NCI-H446 treated with DMSO at 0.1 percent for 48 hours (cell line): ENCODE measurements around the gene NVL.
"Not testable (repeated sequence)": the region's sequence is repeated elsewhere in the genome, so short reads cannot be mapped to it uniquely, and the experiment has no call there.

Source experiments
- DNase-seq: peaks from one replicate; lab custom pipeline; 2025; lab: John Stamatoyannopoulos, UW

Gene NVL

DNA sequence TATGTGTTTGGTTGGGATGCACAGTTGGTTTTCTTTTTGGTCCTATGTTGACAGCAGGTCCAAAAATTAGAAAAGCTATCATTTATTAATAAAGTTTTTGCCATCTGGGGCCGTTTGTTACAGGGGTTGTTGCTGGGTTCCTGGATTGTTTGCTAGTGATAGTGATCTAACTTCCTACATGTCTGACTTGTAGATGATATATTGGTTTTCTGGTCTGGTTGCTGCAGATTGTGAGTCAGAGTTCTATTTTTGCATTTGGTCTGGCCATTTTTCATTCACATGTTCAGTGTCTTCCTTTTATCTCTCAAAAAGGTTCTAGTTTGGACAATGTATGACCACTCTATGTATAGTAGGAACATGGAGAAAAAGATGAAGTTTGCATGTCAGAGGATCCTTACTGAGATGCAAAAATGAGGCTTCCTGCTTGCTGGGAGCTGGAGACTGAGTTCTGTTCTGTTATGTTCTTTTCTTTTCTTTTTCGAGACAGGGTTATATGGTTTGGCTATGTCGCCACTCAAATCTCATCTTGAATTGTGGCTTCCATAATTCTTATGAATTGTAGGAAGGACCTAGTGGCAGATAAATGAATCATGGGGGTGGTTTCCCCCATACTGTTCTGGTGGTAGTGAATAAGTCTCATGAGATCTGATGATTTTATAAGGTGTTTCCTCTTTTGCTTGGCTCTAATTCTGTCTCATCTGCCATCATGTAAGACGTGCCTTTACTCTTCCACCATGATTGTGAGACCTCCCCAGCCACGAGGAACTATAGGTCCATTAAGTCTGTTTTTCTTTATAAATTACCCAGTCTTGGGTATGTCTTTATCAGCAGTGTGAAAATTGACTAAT, 4.2 kb upstream of the NVL start:
- DNase-seq: no peak

DNA sequence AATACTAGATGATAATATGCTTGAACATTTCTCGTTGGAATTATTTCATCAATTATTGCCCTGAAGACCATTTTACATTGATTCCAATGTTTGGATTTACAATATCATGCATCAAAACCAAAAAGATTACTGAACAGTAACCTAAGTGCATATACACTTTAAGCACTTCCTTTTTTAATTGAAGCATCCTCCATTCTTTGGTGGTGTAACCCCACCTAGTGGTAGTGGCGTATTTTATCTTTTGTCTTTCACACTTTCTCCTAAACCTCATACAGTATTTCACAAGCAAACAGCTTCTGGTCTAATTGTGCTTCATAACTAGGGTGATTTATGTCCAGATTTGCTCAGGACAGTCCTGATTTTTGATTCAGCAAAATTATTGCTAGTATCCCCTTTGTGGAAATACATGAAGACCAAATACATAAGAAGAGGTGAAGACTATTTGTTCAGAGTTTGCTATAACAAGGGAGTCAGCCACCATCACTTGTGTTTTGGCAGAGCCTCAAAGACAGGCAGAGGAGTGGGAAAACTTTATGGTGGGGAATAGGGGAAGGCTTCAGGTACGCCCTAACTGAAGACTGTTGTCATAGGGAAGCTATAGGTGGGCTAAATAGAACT, 3.4 kb upstream of the NVL start:
- DNase-seq: peak; percentile 45

DNA sequence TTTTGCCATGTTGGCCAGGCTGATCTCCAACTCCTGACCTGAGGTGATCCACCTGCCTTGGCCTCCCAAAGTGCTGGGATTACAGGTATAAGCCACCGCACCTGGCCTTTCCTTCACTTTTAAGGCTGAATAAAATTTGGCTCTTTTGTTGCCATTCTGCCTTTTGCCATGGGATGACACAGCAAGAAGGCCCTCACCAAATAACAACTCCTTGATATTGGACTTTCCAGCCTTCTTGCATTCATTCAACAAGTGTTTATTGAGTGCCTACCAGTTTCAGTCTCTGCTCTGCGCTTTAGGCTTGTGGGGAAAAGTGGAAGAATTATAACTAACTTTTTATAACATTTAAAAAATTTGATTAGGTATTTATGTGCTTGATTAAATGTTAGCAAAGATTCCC, 1.9 kb upstream of the NVL start:
- no peak for DNase-seq

DNA sequence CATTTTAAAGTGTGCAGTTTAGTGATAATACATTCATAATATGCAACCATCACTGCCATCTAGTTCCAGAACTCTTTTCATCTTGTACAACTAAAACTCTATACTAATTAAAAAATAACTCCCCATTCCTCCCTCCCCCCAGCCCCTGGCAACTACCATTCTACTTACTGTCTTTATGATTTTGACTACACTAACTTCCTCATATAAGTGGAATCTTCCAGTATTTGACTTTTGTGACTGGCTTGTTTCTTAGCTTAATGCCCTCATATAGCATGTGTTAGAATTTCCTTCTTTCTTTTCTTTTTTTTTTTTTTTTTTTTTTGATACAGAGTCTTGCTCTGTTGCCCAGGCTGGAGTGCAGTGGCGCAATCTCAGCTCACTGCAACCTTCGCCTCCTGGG, 1.4 kb upstream of the NVL start:
- no peak for DNase-seq

DNA sequence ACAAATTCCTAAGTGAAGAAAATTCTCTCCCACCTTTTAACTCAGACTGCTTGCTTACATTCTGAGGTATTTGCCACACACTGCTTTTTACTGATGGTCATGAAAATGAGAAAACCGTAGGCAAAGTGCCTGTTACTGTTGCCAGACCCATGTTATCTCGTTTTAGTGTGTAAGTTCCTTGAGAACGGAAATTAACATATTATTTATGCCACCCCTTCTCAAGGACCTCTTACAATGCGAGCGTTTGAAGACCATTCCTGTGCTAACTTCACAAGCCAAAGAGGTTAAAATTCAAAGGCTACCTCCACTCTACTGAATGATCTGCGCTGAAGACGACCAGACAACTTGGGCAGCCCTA, 509 bp downstream of the NVL start:
- DNase-seq: no peak

DNA sequence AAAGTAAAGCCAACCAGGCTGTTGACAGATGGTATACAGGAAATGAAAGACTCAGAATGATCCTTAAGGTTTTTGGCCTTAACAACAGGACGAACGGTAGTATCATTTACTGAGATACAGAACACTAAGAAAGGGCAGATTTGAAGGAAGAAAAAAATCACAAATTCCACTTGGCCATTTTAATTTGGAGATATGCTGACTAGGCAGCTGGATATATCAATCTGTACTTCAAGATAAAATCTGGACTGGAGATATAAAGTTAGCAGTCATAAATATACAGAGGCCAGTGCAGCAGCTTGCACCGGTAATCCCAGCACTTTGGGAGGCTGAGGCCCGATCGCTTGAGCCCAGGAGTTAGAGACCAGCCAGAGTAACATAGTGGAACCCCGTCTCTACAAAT, 1.3 kb downstream of the NVL start:
- DNase-seq: no peak

DNA sequence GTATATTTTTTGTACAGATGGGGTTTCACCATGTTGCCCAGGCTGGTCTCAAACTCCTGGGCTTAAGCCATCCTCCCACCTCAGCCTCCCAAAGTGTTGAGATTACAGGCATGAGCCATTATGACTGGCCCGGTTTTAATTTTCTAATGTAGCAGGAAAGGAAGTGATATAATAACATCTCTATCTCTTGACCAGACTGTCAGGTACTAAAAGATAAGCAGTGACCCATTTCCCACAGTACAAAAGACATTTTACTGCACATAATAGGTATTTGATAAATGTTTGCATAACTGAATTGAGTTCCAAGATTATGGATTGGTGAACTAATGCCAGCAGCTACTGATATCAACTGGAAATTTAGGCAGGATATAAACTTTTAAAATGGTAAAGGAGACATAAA, 4.0 kb downstream of the NVL start:
- DNase-seq: no peak

DNA sequence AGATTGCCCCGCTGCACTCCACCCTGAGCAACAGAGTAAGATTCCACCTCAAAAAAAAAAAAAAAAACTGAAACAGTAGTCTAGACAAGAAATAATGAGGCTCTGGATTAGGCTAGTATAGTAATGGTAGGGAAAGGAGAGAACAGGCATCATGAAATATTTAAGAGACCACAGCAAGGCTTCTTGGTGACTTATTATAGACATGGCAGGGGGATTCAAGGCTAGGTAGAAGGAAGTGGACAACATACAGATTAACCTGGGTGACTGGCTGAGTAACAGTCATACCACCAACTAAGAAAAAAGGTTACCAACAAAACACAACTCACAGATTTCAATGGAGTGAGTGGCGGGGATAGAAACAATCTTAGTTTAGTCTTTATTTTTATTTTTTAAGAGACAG, 8.3 kb downstream of the NVL start:
- no peak for DNase-seq

DNA sequence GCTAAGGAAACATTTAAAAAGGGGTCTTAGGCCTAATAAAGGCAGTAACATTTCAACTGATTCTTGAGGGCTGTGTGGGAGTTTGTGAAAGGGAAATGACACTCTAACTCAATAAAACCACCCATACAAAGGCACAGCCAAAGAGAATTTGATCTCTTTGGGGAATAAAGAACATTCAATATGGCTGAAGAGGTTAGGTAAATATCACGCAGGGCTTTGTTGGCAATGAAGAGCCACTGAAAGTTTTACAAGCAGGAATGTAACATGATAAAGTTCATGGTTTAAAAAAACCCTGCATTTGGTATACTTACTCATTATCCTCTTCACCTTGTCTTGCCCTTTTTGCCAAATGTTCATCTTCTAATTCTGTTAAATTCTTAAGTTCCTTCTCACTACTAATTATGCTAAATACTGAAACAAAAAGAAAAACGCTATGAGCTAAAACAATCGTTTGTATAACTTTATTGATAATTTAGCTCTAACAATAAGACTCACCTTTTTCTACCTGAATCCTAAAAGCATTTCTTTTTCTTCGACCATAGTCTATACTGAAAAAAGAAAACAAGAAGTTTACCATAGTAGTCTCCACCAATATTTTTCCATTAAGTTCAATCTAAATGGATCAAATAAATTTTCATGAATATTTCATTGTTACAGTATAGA, 12.5 kb downstream of the NVL start:
- DNase-seq: no peak

DNA sequence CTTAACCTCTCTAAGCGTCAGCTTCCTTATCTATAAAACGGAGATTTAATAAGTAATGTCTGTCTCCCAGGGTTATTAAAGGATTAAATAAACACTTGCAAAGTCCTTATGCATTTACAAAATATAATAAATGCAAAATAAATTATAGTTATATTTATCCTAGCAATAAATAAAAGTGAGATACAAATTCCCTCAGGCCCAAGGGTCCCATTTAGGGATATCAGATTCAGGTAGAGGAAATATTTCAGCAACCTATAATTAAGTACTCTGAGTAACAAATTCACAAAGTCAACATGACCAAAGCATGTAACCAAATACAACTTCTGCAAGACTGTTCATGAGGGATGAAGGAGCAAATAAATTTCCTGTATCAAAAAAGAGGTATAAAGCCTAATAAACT, 17.9 kb downstream of the NVL start:
- DNase-seq: no peak

DNA sequence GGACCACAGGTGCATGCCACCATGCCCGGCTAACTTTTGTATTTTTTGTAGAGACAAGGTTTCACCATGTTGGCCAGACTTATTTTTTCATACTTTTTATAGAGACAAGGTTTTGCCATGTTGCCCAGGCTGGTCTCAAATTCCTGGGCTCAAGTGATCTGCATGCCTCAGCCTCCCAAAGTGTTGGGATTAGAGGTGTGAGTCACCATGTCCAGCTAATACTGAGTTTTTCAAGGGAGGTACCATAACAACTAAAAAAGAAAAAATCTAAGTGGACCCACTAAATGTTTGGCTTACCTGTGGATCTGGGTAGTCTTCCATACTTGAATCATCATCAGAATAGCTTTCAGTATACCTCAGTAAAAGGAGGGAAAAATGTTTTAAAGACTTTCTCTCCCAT, 18.5 kb downstream of the NVL start:
- not testable (repeated sequence) for DNase-seq

DNA sequence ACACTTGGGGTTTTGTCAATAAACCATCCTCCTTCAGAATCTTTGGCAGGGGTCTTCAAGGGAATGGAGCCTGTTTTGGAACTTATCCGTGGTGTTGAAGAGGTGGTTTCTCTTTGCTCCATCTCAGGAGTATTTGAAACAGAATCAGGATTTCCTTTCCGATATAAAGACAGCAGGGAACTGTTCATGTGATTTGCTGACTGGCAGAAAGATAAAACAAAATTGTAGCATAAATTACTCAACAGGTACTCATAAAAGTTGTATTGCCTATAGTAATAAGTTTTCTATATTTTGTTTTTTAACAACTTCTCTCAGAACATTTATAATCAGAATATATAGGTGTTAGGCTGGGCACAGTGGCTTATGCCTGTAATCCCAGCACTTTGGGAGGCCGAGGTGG, 21.9 kb downstream of the NVL start:
- DNase-seq: no peak

DNA sequence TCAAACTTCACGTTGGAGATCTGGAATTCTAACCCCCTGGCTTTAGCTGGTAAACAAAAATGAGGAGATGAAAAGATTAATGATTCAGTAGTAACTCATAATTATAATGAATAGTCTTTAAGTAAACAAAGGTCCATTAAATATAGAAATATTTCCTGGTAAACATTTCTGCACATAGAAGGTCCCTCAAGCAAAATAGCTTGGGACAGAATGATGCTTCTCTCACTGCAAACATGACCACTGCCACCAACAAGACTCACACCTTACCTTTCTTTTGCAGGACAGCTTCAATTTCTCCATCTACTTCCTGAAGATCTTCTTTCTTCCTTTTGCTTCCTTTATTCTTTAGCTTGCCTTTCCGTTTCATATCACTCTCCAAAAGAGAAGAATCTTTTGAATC, 25.2 kb downstream of the NVL start:
- no peak for DNase-seq

DNA sequence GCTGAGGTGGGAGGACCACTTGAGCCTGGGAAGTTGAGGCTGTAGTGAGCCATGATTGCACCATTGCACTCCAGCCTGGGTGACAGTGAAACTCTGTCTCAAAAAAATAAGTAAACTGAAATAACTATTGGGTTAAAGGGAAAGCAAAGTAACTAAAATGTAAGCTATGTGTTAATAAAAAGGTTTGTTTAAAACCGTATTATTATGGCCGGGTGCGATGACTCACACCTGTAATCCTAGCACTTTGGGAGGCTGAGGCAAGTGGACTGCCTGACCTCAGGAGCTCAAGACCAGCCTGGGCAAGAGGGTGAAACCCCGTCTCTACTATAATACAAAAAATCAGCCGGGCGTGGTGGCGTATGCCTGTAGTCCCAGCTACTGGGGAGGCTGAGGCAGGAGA, 27.0 kb downstream of the NVL start:
- no peak for DNase-seq

DNA sequence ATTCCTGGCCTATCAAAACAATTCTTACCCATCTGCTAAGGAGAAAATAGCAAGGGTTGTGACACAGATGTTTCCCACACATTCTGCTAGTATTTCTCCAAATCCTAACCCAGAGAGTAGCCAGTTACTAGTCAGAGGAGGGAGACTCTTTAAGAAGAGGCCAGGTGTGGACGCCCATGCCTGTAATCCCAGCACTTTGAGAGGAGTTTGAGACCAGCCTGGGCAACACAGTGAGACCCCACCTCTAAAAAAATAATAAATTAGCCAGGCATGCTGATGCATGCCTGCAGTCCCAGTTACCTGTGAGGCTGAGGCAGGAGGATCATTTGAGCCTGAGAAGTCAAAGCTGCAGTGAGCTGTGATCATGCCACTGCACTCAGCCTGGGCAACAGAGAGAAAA, 28.6 kb downstream of the NVL start:
- DNase-seq: no peak

DNA sequence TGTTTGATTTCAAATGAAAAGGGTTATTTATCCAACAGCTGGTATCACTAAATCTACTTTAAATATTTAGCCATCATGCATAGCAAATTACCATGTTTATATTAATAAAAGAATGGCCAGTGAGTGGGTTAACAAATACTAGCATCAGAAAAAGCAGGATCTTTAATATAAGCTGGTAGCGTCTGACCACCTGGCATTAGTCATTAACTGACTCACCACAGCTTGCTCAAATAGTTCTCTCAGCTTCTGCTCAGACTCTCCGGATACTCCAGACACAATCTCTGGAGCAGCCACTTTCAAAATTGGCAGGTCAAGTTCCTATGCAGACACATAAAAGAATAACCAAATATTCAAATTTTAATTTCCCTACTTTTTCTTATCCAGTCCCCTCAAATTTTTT, 29.6 kb downstream of the NVL start:
- DNase-seq: no peak

DNA sequence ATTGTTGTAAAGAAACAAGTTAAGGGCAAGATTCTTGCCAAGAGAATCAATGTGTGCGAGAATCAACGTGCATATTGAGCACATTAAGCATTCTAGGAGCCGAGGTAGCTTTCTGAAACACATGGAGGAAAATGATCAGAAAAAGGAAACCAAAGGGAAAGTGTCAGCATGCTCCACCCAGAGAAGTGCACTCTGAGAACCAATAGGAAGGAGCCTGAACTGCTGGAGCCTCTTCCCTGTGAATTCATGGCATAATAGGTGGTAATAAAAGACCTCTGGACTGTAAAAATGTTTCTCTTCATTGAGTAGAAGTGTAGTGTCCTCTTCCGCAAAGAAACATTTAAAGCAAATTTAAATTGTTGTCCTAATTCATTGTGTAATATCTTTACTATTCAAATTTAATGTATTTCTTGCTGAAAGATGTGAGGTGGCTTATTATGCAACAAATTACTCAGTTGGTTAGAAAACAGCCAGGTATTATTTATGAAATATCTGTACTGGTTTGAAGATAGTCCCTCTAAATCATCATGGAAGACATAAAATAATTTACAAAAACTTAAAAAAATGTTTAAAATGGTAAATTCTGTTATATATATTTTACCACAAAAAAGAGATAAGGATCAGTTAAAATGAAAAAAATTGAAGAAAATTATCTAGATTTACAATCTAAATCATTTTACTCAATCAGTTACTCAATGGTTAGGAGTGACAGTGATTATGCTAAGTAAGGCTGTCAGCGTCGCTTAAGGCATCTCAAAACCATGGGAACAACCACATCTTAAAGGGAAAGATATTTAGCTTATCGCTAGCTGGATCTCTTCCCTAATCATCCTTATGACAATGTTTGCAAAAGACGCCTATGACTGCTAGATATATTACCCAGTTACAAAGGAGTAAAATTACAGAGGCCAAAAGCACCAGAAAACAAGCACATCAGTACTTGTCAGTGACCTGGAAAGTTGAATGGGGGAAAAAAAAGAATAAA, 31.3 kb downstream of the NVL start:
- no peak for DNase-seq

DNA sequence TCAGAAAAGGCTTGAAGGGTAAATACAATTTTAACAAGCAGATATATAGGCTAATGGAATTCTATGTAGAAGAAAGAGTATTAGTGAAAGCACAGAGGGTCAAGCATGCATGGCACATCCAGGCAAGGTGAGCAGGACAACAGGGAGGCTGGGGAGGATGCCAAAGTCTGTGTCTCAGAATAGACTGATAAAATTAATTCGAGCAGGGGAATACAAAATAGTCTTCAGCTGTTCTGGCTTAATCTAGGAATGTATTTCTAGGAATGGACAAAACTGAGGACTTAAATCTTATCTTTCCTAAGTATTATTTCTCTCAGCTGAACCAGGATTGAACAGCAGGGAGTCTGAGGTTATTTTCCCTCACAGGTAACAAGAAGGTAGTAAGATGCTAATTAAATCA, 35.2 kb downstream of the NVL start:
- DNase-seq: no peak

DNA sequence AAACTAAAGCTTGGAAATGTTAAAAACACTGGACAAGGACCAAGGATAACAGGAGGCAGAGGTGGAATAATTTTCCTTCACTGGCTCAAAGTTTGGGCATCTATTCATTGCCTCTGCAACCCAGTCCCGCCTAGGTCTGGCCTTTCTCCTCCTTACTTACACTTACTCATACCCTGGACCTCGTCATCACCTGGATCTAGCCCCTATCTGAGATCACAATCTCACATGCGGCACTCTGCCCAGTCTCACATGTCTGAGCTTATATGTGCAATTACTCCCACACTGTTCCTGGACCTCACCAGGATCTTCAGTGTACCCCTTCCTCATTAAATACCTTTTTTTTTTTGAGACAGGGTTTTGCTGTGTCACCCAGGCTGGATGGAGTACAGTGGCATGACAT, 37.6 kb downstream of the NVL start:
- DNase-seq: no peak

DNA sequence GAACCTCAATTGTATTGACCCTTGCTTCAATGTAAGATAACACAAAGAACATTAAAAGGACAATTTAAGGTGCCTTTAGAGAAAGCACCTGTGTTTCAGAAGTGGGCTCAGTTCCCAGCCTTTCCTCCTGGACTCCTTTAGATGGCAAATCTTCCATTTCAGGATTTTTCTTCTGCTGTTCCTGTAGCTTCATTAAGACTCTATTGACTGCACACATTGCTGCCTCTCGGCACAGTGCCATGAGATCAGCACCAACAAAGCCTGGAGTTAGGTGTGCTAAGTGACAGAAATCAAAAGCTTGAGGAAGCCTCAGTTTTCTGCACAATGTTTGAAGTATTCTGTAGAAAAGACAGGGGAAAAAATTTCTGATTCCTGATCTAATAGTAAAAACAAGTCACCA, 40.6 kb downstream of the NVL start:
- no peak for DNase-seq

DNA sequence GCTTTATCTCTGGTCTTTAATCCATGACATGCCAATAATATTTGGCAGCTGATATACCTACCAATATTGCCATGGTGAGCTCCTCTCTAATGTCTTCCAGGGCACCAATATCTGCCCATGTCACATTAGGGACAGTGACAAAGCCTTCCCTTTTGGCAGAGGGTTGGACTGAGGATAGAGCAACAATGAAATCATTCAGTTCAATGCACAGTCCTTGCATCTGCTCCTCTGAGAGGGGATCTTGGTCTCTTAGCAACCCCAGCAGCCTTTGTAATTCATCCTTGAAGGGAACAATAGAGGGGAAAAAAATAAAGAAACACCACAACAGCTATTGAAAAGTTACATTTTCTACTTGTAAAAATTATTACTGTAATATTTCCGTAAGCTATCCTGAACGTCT, 42.3 kb downstream of the NVL start:
- DNase-seq: no peak

DNA sequence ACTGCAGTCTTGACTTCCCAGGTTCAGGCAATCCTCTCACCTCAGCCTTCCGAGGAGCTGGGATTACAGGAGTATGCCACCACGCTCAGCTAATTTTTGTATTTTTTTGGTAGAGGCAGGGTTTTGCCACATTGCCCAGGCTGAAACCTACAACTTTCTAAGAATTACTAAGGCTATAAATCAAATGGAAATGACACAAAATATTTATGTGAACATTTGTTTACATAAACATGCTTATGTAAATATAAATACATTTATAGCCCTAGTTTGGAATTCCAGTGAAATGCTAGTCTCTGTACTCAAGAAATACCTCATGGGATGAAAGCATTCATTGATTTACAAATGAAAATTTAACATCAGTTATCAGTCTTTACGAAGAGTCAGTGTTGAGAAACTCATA, 47.8 kb downstream of the NVL start:
- no peak for DNase-seq
